ENCODE measurements around the gene PYGB.

DNA sequence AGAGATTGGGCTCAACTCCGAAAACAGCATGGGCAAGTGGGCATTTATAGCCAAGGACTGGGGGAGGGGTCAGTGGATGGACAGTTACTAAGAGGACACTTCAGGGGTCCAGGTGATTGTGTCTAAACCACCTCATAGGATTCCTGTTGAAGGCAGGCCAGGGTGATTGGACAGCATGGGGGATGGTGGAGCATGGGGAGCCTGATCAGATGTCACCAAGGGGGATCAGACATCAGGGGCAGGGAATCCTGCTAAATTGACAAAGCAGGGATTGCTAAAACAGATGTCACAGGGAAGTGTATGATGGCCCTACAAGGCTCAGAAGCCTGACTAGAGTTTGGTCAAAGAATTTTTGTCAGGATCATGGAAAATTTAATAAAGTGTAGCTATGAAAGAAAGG is 2.4 kb upstream of the PYGB start:
- TF ChIP-seq, protein P1, sequence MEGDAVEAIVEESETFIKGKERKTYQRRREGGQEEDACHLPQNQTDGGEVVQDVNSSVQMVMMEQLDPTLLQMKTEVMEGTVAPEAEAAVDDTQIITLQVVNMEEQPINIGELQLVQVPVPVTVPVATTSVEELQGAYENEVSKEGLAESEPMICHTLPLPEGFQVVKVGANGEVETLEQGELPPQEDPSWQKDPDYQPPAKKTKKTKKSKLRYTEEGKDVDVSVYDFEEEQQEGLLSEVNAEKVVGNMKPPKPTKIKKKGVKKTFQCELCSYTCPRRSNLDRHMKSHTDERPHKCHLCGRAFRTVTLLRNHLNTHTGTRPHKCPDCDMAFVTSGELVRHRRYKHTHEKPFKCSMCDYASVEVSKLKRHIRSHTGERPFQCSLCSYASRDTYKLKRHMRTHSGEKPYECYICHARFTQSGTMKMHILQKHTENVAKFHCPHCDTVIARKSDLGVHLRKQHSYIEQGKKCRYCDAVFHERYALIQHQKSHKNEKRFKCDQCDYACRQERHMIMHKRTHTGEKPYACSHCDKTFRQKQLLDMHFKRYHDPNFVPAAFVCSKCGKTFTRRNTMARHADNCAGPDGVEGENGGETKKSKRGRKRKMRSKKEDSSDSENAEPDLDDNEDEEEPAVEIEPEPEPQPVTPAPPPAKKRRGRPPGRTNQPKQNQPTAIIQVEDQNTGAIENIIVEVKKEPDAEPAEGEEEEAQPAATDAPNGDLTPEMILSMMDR (IDR thresholded peaks at IDR 0.05): no peak
- no peak for TF ChIP-seq ZFX (IDR thresholded peaks at IDR 0.05; ENCODE audit: borderline replicate concordance)

Data from 22Rv1 (cell line).